AG04449 (cell line): ENCODE results near the gene CSK.

ENCODE experiments used
- CTCF ChIA-PET: fragments of 350-600 bp; formaldehyde crosslinking; extraction: SDS; loops from one replicate; lab custom pipeline; 2021; ENCODE audit warnings: antibody characterized with exemption; lab: Yijun Ruan, JAX
- POLR2A ChIA-PET: fragments of 400-600, 350-600 bp; formaldehyde crosslinking; extraction: SDS; loops from one replicate; lab custom pipeline; 2020; ENCODE audit warnings: antibody characterized with exemption, inconsistent platforms; lab: Yijun Ruan, JAX
- DNase-seq: peaks from one replicate; pipeline ENCODE4 v3.0.0-alpha.2; 2010; ENCODE audit warnings: low read depth, low spot score
- H3K4me3 ChIP-seq: 2 replicates; pipeline ENCODE4 v1.5.1; 2011; ENCODE audit warnings: low read depth, mild to moderate bottlenecking, control low read depth, low read length
- TF ChIP-seq, protein P1 (sequence below): IDR thresholded peaks from one replicate; pipeline ENCODE4 v1.5.1; 2011; ENCODE audit warnings: mild to moderate bottlenecking, moderate library complexity, low read length, control low read depth, inconsistent platforms; ENCODE audit not compliant: insufficient read depth; ENCODE audit errors: missing control alignments

The CSK gene

DNA sequence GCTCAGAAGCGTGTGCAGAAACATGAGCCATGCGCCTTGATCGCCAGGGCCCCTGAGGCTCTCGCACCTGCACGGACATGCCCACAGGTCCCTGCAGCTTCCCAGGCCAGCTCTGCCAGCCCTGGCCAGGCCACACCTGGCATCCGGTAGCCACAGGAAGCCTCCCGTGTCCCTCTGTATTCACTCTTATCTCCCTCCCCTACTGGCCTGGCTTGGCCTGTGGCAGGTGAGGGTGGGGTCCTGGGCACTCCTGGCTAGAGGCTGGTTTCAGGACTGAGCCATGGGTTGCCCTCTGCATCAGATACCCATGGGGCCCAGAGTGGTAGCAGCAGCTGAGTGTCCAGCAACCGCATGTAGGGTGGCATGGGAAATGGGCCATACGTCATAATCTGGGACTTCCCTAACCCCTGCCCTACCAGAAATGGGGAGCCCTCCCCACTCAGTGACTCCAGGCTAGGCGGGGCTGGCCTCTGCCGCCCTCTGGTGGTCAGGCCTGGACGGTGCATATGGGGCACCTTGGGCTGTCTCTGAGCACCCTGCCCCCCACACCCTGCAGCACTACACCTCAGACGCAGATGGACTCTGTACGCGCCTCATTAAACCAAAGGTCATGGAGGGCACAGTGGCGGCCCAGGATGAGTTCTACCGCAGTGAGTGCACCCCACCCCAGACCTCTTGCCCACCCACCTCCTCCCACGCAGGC is 18.1 kb downstream of the CSK start:
- no peak overlapping the region for H3K4me3 ChIP-seq
- ChIA-PET POLR2A (no interaction called here), CTCF (interaction anchor here (0.6 to 10.9 kb wide), 24 partner anchors 10 to 177 kb away, joined by 3 to 136 read pairs (median 4); partner anchors contain the start of genes CPLX3, CSK, LMAN1L and ULK3)
- DNase-seq, result no peak
- TF ChIP-seq, protein P1, sequence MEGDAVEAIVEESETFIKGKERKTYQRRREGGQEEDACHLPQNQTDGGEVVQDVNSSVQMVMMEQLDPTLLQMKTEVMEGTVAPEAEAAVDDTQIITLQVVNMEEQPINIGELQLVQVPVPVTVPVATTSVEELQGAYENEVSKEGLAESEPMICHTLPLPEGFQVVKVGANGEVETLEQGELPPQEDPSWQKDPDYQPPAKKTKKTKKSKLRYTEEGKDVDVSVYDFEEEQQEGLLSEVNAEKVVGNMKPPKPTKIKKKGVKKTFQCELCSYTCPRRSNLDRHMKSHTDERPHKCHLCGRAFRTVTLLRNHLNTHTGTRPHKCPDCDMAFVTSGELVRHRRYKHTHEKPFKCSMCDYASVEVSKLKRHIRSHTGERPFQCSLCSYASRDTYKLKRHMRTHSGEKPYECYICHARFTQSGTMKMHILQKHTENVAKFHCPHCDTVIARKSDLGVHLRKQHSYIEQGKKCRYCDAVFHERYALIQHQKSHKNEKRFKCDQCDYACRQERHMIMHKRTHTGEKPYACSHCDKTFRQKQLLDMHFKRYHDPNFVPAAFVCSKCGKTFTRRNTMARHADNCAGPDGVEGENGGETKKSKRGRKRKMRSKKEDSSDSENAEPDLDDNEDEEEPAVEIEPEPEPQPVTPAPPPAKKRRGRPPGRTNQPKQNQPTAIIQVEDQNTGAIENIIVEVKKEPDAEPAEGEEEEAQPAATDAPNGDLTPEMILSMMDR, result peak; percentile 97

DNA sequence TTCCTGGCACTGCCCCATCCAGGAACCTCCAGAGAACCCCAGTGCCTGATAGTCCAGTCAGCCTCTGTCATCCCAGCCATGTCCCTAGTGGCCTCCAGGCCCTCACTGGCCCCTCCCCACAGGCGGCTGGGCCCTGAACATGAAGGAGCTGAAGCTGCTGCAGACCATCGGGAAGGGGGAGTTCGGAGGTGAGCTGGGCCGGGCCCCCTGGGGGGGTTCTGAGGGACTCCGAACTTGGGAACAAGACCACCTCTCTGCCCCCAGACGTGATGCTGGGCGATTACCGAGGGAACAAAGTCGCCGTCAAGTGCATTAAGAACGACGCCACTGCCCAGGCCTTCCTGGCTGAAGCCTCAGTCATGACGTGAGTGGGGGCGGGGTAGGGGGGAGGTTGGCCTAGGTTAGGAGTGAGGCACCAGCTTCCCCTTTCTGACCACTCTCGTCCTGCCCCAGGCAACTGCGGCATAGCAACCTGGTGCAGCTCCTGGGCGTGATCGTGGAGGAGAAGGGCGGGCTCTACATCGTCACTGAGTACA is 18.7 kb downstream of the CSK start:
- H3K4me3 ChIP-seq, result no peak overlapping the region
- POLR2A ChIA-PET, result no interaction called here
- DNase-seq, result no peak
- CTCF ChIA-PET, result interaction anchor here (0.6 to 10.9 kb wide), 15 partner anchors 9 to 166 kb away, joined by 3 to 136 read pairs (median 4); partner anchors contain the start of genes CSK and ULK3
- TF ChIP-seq, protein P1, result no peak

GRCh38 chr15:74801311-74801997 is 19.6 kb downstream of the CSK start:
- no peak for DNase-seq
- ChIA-PET POLR2A (no interaction called here), CTCF (interaction anchor here (0.9 to 10.9 kb wide), 11 partner anchors 8 to 166 kb away, joined by 3 to 136 read pairs (median 7); partner anchors contain the start of genes CSK and ULK3)
- no peak overlapping the region for H3K4me3 ChIP-seq
- TF ChIP-seq, protein P1, result no peak

GRCh38 chr15:74802290-74802689 is 20.4 kb downstream of the CSK start:
- ChIA-PET POLR2A (no interaction called here), CTCF (interaction anchor here (1.0 to 10.9 kb wide), 4 partner anchors 12 to 170 kb away, joined by 3 to 136 read pairs (median 40); partner anchors contain the start of gene CSK)
- DNase-seq, result no peak
- no peak overlapping the region for H3K4me3 ChIP-seq
- TF ChIP-seq, protein P1, result no peak

- TF ChIP-seq, protein P1, result no peak
- DNase-seq, result no peak
- no peak overlapping the region for H3K4me3 ChIP-seq
- ChIA-PET POLR2A (no interaction called here), CTCF (interaction anchor here (1.6 to 10.9 kb wide), 3 partner anchors 13 to 171 kb away, joined by 4 to 136 read pairs (median 12); no protein-coding TSS in a partner anchor)
Observed at GRCh38 chr15:74802862-74803447, 21.1 kb downstream of the CSK start.

DNA sequence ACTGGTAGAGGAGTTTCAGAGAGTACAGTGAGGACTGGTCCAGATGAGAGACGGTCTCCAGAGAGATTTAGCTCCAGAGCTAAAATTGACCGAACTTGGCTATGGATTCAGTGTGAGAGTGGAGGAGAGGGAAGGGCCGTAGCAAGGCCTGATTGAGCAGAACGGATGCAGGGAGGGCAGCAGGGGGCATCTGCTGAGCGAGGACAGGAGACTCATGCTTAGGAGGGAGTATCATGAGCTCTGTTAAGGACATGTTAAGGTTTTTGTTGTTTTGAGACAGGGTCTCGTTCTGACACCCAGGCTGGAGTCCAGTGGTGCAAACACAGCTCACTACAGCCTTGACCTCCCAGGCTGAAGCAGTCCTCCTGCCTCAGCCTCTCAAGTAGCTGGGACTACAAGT is 23.1 kb downstream of the CSK start:
- POLR2A ChIA-PET, result no interaction called here
- DNase-seq, result no peak
- CTCF ChIA-PET, result interaction anchor here (1.0 to 10.9 kb wide), 7 partner anchors 11 to 97 kb away, joined by 3 to 136 read pairs (median 6); no protein-coding TSS in a partner anchor
- H3K4me3 ChIP-seq, result no peak overlapping the region
- TF ChIP-seq, protein P1, result no peak
